IgD-negative memory B cell (primary cell): ENCODE results near the gene ITLN1. TPM values are rescaled to one million over a fixed set of nuclear protein-coding genes. Genes with fewer than 3 reads are reported as not detected.

ENCODE experiments used
- H3K27ac Mint-ChIP-seq, 3 donors: one replicate each; pipeline ENCODE4 v1.8.0; 2020 to 2022; ENCODE audit warnings: mild to moderate bottlenecking in 3 of 3, mixed read lengths in 3 of 3, moderate library complexity in 1 of 3
- H3K27me3 Mint-ChIP-seq: one replicate; pipeline ENCODE4 v1.8.0; 2021; ENCODE audit warnings: mixed read lengths
- H3K36me3 Mint-ChIP-seq: one replicate; pipeline ENCODE4 v1.8.0; 2020; ENCODE audit warnings: mild to moderate bottlenecking, mixed read lengths
- H3K4me1 Mint-ChIP-seq, 3 donors: one replicate each; pipeline ENCODE4 v1.8.0; 2020 to 2022; ENCODE audit warnings: mixed read lengths in 3 of 3, mild to moderate bottlenecking in 1 of 3
- H3K4me3 Mint-ChIP-seq, 4 donors: one replicate each; pipeline ENCODE4 v1.8.0; 2020 to 2022; ENCODE audit warnings: mild to moderate bottlenecking in 4 of 4, mixed read lengths in 4 of 4, moderate library complexity in 3 of 4
- H3K9me3 Mint-ChIP-seq, 3 donors: one replicate each; pipeline ENCODE4 v1.8.0; 2020 to 2021; ENCODE audit warnings: mixed read lengths in 3 of 3, mild to moderate bottlenecking in 1 of 3
- polyA plus RNA-seq: library from polyadenylated mRNA; unstranded; fragments of 300-500 nt; fragmentation: Illumina TruSeq; gene quantifications from one replicate; pipeline ENCODE4 v1.2.3, GENCODE V29; 2021

The ITLN1 gene
- polyA plus RNA-seq, 1 donor from 2014 or later, result not detected

DNA sequence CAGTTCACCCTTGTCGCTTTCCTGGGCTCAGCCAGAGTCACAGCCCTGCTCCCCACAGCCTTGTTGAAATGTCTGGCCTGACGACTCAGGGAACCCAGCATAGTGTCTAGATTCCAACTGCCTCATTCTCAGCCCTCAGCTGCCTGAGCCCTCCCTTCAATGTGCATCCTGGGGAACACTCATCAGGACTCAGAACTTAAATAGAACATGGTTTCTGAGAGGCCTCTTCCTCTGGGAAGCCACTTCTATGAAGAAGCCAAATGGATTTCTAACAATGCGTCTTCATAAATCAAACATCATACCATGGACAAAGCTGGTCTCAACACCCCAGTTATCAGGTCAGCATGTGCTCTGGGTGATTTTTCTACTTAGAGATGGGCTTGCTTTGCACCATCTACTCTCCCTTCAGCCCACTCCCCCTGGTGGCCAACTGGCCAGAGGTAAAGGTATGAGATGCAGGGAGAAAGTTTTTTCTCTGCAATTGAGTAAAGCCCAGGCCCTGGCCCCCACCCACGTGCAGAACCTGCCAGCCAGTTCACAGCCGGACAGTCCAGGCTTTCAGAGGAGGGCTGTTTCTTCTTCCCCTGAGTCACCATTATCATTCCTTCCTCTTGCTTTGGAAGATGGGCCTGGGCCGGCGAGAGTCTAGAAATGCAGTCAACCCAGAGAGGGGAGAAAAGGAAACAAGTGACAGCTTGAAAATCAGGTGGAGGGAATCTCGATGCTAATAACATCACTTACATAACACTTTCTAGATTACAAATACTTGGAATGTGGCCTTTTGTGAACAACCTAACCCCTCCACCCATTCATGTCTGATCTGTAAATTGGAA, 54.4 kb downstream of the ITLN1 start:
- H3K36me3 Mint-ChIP-seq, result peaks cover 3% of the 10 kb centered on the region
- H3K27ac Mint-ChIP-seq, result peak overlapping the region; percentile 31 to 88 (median 49)
- no peaks in the 10 kb centered on the region for H3K9me3 Mint-ChIP-seq
- H3K27me3 Mint-ChIP-seq, result peaks cover 1% of the 10 kb centered on the region
- peaks cover 8 to 17% (median 10%) of the 10 kb centered on the region in 3 donors for H3K4me1 Mint-ChIP-seq
- H3K4me3 Mint-ChIP-seq, result no peak overlapping the region

- Mint-ChIP-seq H3K4me1 (peaks cover 2 to 14% (median 5%) of the 10 kb centered on the region in 3 donors), H3K27me3 (no peaks in the 10 kb centered on the region), H3K36me3 (peaks cover 3% of the 10 kb centered on the region), H3K27ac (peak overlapping the region; percentile 41 to 88 (median 65)), H3K4me3 (no peak overlapping the region), H3K9me3 (no peaks in the 10 kb centered on the region)
Measured at GRCh38 chr1:160829766-160830165, 55.2 kb downstream of the ITLN1 start.

DNA sequence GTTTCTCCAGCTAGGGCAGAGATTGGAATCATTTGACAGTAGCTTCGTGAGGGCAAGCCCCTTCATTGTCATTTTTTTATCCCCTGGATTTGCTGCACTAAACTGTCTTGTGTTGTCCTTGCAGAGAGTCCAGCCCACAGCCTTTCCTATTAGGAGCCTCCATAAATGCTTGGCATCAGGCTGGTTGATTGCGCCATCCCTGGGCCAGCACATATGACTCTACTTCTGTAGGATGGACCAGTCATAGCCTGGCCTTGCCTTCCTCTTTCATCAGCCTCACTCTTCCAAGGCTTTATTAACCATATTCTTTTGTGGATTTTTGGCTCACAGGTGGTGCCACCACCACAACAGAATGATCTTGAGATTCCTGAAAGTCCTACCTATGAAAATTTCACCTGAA, 57.6 kb downstream of the ITLN1 start:
- H3K36me3 Mint-ChIP-seq, result peaks cover 7% of the 10 kb centered on the region
- no peaks in the 10 kb centered on the region for H3K27me3 Mint-ChIP-seq
- peak overlapping the region in 1 of 4 donors; percentile 33 for H3K4me3 Mint-ChIP-seq
- H3K27ac Mint-ChIP-seq, result peak overlapping the region in 2 of 3 donors; percentile 33 to 92
- peaks cover 0 to 5% (median 5%) of the 10 kb centered on the region in 3 donors for H3K4me1 Mint-ChIP-seq
- H3K9me3 Mint-ChIP-seq, result no peaks in the 10 kb centered on the region

DNA sequence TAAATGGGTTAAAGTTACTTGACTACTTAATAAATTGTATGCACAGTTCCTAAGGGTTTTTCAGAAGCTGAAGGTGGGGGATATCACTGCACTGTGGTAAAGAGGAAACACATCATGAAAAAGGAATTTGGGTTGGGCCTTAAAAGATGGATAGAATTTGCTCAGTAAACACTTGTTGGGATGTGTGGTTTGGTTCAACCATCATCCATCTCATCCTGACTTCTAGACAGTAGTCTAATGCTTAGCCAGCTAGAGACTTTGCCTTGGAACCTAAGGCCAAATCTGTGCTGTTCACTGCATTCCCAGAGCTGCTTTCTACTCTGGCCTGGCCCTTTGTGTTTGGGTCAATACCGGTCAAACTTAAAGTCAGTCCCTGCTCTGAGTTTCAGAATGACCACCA, 58.4 kb downstream of the ITLN1 start:
- Mint-ChIP-seq H3K4me1 (peaks cover 0 to 6% (median 5%) of the 10 kb centered on the region in 3 donors), H3K27ac (peak overlapping the region in 2 of 3 donors; percentile 33 to 92), H3K9me3 (no peaks in the 10 kb centered on the region), H3K36me3 (peaks cover 7% of the 10 kb centered on the region), H3K27me3 (no peaks in the 10 kb centered on the region), H3K4me3 (peak overlapping the region in 1 of 4 donors; percentile 21)

Other genes starting within 250 kb of the ITLN1 start
- gene SLAMF1, start 238.1 kb downstream of the ITLN1 start, polyA plus RNA-seq, result 17.2 TPM
- gene CD48, start 173.4 kb downstream of the ITLN1 start, polyA plus RNA-seq, result 129 TPM
- 26.8 TPM for gene SLAMF7, start 145.9 kb downstream of the ITLN1 start, polyA plus RNA-seq
- gene LY9, start 89.0 kb downstream of the ITLN1 start, polyA plus RNA-seq, result 158 TPM
- 1.6 TPM for gene CD244, start 22.3 kb downstream of the ITLN1 start, polyA plus RNA-seq
- not detected for gene ITLN2, start 69.6 kb upstream of the ITLN1 start, polyA plus RNA-seq
- gene F11R, start 136.0 kb upstream of the ITLN1 start, polyA plus RNA-seq, result 4.8 TPM
- 349 TPM for gene TSTD1, start 153.8 kb upstream of the ITLN1 start, polyA plus RNA-seq
- gene USF1, start 160.8 kb upstream of the ITLN1 start, polyA plus RNA-seq, result 13.5 TPM
- gene ARHGAP30, start 184.7 kb upstream of the ITLN1 start, polyA plus RNA-seq, result 138 TPM
- not detected for gene NECTIN4, start 204.4 kb upstream of the ITLN1 start, polyA plus RNA-seq
- gene KLHDC9, start 213.2 kb upstream of the ITLN1 start, polyA plus RNA-seq, result 5.0 TPM
- 95.2 TPM for gene PFDN2, start 232.9 kb upstream of the ITLN1 start, polyA plus RNA-seq
- 19.7 TPM for gene NIT1, start 232.9 kb upstream of the ITLN1 start, polyA plus RNA-seq
- gene DEDD, start 247.5 kb upstream of the ITLN1 start, polyA plus RNA-seq, result 39.1 TPM